WTC11 (cell line): ENCODE results near the gene FFAR1. TPM values are rescaled to one million over a fixed set of nuclear protein-coding genes. Genes with fewer than 3 reads are reported as not detected.

Experiments used
- ATAC-seq: fragments of 200-7000 bp; cut with Tn5 transposase; 2 replicates; pipeline ENCODE4 v1.10.0; 2021; ENCODE audit warnings: mild to moderate bottlenecking, moderate library complexity
- CTCF ChIA-PET: fragments of 300-600 bp; sonication (Branson Sonifier 250); formaldehyde crosslinking; loops from one replicate; lab custom pipeline; 2021; ENCODE audit warnings: antibody characterized with exemption; lab: Charles Lee
- POLR2A ChIA-PET: fragments of 350-600 bp; sonication (Branson Sonifier 250); formaldehyde crosslinking; loops from one replicate; lab custom pipeline; 2021; ENCODE audit warnings: antibody characterized with exemption; lab: Charles Lee
- DNase-seq: peaks from one replicate; pipeline ENCODE4 v3.0.0; 2021; ENCODE audit warnings: low spot score
- H3K27ac Mint-ChIP-seq: 2 replicates; pipeline ENCODE4 v1.8.0; 2021; ENCODE audit warnings: mixed read lengths
- H3K27me3 Mint-ChIP-seq: 2 replicates; pipeline ENCODE4 v1.8.0; 2021; ENCODE audit warnings: low read depth, mild to moderate bottlenecking, moderate library complexity, mixed read lengths
- H3K36me3 Mint-ChIP-seq: 2 replicates; pipeline ENCODE4 v1.8.0; 2021; ENCODE audit warnings: mixed read lengths
- H3K4me1 Mint-ChIP-seq: 2 replicates; pipeline ENCODE4 v1.8.0; 2022; ENCODE audit warnings: mixed read lengths
- H3K4me3 Mint-ChIP-seq: 2 replicates; pipeline ENCODE4 v1.8.0; 2021; ENCODE audit warnings: mild to moderate bottlenecking, moderate library complexity, mixed read lengths
- H3K9me3 Mint-ChIP-seq: 2 replicates; pipeline ENCODE4 v1.8.0; 2021; ENCODE audit warnings: mixed read lengths
- CBFB ChIP-seq: sonication (generic); formaldehyde crosslinking; IDR thresholded peaks from 2 replicates; pipeline ENCODE4 v1.8.1; 2022; ENCODE audit warnings: mild to moderate bottlenecking, low read depth, missing genetic modification reagents
- CDX4 ChIP-seq: fragments of 250-450 bp; sonication (Bioruptor Pico); IDR thresholded peaks from 2 replicates; pipeline ENCODE4 v1.9.0; 2021; ENCODE audit warnings: moderate library complexity, mild to moderate bottlenecking, inconsistent platforms, borderline replicate concordance
- ELF4 ChIP-seq: sonication (generic); formaldehyde crosslinking; IDR thresholded peaks from 2 replicates; pipeline ENCODE4 v1.8.1; 2022; ENCODE audit warnings: low read depth, mild to moderate bottlenecking, moderate library complexity, missing genetic modification reagents
- ESRRA ChIP-seq: sonication (generic); formaldehyde crosslinking; IDR thresholded peaks from 2 replicates; pipeline ENCODE4 v1.8.1; 2022; ENCODE audit warnings: mild to moderate bottlenecking, missing genetic modification reagents, borderline replicate concordance
- FOXJ3 ChIP-seq: sonication (generic); formaldehyde crosslinking; IDR thresholded peaks from 2 replicates; pipeline ENCODE4 v1.9.0; 2021; ENCODE audit warnings: missing genetic modification reagents, mild to moderate bottlenecking, borderline replicate concordance
- IRF1 ChIP-seq: sonication (generic); formaldehyde crosslinking; IDR thresholded peaks from 2 replicates; pipeline ENCODE4 v1.8.0; 2023; ENCODE audit warnings: missing genetic modification reagents
- OVOL2 ChIP-seq: fragments of 250-450 bp; sonication (Bioruptor Pico); IDR thresholded peaks from 2 replicates; pipeline ENCODE4 v1.9.0; 2021; ENCODE audit warnings: mild to moderate bottlenecking, borderline replicate concordance
- RORB ChIP-seq: fragments of 250-450 bp; sonication (Bioruptor Pico); IDR thresholded peaks from 2 replicates; pipeline ENCODE4 v1.9.0; 2021; ENCODE audit warnings: mild to moderate bottlenecking
- SMAD4 ChIP-seq: sonication (generic); formaldehyde crosslinking; IDR thresholded peaks from 2 replicates; pipeline ENCODE4 v1.8.0; 2022; ENCODE audit warnings: mild to moderate bottlenecking, missing genetic modification reagents
- TCF7 ChIP-seq: sonication (generic); formaldehyde crosslinking; IDR thresholded peaks from 2 replicates; pipeline ENCODE4 v1.8.0; 2022; ENCODE audit warnings: mild to moderate bottlenecking, low read depth, missing genetic modification reagents, moderate library complexity
- ZNF317 ChIP-seq: sonication (generic); formaldehyde crosslinking; IDR thresholded peaks from 2 replicates; pipeline ENCODE4 v1.8.1; 2023; ENCODE audit warnings: low read depth, mild to moderate bottlenecking, moderate library complexity, missing genetic modification reagents, borderline replicate concordance
- ZNF423 ChIP-seq: fragments of 250-450 bp; sonication (Bioruptor Pico); IDR thresholded peaks from 2 replicates; pipeline ENCODE4 v2.1.2; 2022; ENCODE audit warnings: mild to moderate bottlenecking, moderate library complexity
- ZNF512 ChIP-seq: sonication (generic); formaldehyde crosslinking; IDR thresholded peaks from 2 replicates; pipeline ENCODE4 v1.8.1; 2022; ENCODE audit warnings: missing genetic modification reagents, borderline replicate concordance
- total RNA-seq: library from RNA; stranded (reverse); gene quantifications from 3 replicates; pipeline ENCODE4 v1.2.3, GENCODE V29; 2021
- TF ChIP-seq, protein P1 (sequence below): fragments of 250-450 bp; sonication (Bioruptor Pico); conservative IDR thresholded peaks from 2 replicates; pipeline ENCODE4 v1.9.0; 2021; ENCODE audit warnings: mild to moderate bottlenecking
- TF ChIP-seq, protein P2 (sequence below): sonication (generic); formaldehyde crosslinking; IDR thresholded peaks from 2 replicates; pipeline ENCODE4 v1.8.1; 2022; ENCODE audit warnings: low read depth, missing genetic modification reagents, borderline replicate concordance
- TF ChIP-seq, protein P3 (sequence below): fragments of 250-450 bp; sonication (Bioruptor Pico); IDR thresholded peaks from 2 replicates; pipeline ENCODE4 v1.8.0; 2021; ENCODE audit warnings: mild to moderate bottlenecking
- TF ChIP-seq, protein P4 (sequence below): fragments of 250-450 bp; sonication (Bioruptor Pico); IDR thresholded peaks from 2 replicates; pipeline ENCODE4 v1.9.0; 2021; ENCODE audit warnings: mild to moderate bottlenecking
- TF ChIP-seq, protein P5 (sequence below): sonication (generic); formaldehyde crosslinking; IDR thresholded peaks from 2 replicates; pipeline ENCODE4 v1.8.1; 2022; ENCODE audit warnings: mild to moderate bottlenecking, missing genetic modification reagents, moderate library complexity, borderline replicate concordance
- TF ChIP-seq, protein P6 (sequence below): fragments of 200-600 bp; IDR thresholded peaks from 2 replicates; pipeline ENCODE4 v1.8.0; 2022; ENCODE audit warnings: antibody characterized with exemption

FFAR1 gene
- total RNA-seq, 1 experiment from 2014 or later, result 0.07 TPM

GRCh38 chr19:35331551-35332214 lies 16.0 kb upstream of the FFAR1 start:
- ATAC-seq (no peak), DNase-seq (no peak)
- no peaks in the 10 kb centered on the region; the same call in 1 of the 2 replicates for H3K27me3 Mint-ChIP-seq
- H3K4me1 Mint-ChIP-seq, result peaks cover 13% of the 10 kb centered on the region
- no peak overlapping the region for H3K27ac Mint-ChIP-seq
- ChIA-PET CTCF (interaction anchor here (1.2 to 1.8 kb wide), 2 partner anchors 11 to 20 kb away, joined by 3 to 5 read pairs; no protein-coding TSS in a partner anchor), POLR2A (no interaction called here)
- no peak for TF ChIP-seq ZNF423
- TF ChIP-seq, protein P1, sequence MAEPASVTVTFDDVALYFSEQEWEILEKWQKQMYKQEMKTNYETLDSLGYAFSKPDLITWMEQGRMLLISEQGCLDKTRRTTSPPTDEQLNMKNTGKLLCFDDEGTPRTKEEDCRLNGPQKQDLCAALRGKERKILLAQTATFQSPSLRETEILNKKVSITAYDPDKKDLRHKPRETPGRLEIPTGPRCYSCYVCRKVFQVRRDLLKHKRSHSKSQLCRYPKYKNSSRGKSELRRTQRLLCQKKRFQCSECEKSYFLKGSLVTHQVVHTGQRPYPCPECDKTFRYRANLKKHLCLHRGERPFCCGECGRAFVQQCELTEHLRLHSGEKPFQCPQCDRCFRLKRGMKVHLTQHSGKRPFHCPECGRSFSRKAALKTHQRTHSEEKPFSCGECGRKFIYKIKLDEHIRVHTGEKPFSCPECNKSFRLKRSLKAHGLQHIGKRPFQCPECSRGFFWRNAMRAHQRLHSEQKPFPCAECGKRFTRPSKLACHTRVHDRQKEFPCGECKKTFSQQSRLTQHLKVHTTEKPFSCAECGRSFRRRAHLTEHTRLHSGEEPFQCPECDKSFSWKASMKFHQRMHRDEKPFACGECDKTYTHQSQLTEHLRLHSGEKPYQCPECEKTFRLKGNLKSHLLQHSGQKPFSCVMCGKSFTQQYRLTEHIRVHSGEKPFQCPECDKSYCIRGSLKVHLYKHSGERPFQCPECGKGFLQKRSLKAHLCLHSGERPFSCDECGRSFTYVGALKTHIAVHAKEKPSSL (CRISPR knock-in tag), result no peak
- no peak for TF ChIP-seq CDX4 (CRISPR knock-in tag)
- no peak for TF ChIP-seq TCF7
- no peak for TF ChIP-seq ESRRA (CRISPR knock-in tag)
- TF ChIP-seq, protein P2, sequence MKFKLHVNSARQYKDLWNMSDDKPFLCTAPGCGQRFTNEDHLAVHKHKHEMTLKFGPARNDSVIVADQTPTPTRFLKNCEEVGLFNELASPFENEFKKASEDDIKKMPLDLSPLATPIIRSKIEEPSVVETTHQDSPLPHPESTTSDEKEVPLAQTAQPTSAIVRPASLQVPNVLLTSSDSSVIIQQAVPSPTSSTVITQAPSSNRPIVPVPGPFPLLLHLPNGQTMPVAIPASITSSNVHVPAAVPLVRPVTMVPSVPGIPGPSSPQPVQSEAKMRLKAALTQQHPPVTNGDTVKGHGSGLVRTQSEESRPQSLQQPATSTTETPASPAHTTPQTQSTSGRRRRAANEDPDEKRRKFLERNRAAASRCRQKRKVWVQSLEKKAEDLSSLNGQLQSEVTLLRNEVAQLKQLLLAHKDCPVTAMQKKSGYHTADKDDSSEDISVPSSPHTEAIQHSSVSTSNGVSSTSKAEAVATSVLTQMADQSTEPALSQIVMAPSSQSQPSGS, result no peak
- TF ChIP-seq, protein P3, sequence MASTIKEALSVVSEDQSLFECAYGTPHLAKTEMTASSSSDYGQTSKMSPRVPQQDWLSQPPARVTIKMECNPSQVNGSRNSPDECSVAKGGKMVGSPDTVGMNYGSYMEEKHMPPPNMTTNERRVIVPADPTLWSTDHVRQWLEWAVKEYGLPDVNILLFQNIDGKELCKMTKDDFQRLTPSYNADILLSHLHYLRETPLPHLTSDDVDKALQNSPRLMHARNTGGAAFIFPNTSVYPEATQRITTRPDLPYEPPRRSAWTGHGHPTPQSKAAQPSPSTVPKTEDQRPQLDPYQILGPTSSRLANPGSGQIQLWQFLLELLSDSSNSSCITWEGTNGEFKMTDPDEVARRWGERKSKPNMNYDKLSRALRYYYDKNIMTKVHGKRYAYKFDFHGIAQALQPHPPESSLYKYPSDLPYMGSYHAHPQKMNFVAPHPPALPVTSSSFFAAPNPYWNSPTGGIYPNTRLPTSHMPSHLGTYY (CRISPR knock-in tag), result no peak
- TF ChIP-seq, protein P4, sequence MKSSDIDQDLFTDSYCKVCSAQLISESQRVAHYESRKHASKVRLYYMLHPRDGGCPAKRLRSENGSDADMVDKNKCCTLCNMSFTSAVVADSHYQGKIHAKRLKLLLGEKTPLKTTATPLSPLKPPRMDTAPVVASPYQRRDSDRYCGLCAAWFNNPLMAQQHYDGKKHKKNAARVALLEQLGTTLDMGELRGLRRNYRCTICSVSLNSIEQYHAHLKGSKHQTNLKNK (CRISPR knock-in tag), result no peak
- TF ChIP-seq, protein P5, sequence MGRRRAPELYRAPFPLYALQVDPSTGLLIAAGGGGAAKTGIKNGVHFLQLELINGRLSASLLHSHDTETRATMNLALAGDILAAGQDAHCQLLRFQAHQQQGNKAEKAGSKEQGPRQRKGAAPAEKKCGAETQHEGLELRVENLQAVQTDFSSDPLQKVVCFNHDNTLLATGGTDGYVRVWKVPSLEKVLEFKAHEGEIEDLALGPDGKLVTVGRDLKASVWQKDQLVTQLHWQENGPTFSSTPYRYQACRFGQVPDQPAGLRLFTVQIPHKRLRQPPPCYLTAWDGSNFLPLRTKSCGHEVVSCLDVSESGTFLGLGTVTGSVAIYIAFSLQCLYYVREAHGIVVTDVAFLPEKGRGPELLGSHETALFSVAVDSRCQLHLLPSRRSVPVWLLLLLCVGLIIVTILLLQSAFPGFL (CRISPR knock-in tag), result no peak
- no peak for TF ChIP-seq CBFB (CRISPR knock-in tag)
- TF ChIP-seq IRF1 (CRISPR knock-in tag), result no peak
- TF ChIP-seq ZNF512 (CRISPR knock-in tag), result no peak
- no peak for TF ChIP-seq ELF4
- no peak for TF ChIP-seq ZNF317 (CRISPR knock-in tag)
- TF ChIP-seq FOXJ3, result no peak
- TF ChIP-seq, protein P6, sequence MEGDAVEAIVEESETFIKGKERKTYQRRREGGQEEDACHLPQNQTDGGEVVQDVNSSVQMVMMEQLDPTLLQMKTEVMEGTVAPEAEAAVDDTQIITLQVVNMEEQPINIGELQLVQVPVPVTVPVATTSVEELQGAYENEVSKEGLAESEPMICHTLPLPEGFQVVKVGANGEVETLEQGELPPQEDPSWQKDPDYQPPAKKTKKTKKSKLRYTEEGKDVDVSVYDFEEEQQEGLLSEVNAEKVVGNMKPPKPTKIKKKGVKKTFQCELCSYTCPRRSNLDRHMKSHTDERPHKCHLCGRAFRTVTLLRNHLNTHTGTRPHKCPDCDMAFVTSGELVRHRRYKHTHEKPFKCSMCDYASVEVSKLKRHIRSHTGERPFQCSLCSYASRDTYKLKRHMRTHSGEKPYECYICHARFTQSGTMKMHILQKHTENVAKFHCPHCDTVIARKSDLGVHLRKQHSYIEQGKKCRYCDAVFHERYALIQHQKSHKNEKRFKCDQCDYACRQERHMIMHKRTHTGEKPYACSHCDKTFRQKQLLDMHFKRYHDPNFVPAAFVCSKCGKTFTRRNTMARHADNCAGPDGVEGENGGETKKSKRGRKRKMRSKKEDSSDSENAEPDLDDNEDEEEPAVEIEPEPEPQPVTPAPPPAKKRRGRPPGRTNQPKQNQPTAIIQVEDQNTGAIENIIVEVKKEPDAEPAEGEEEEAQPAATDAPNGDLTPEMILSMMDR, result no peak
- TF ChIP-seq RORB (CRISPR knock-in tag), result no peak
- TF ChIP-seq OVOL2 (CRISPR knock-in tag), result no peak
- no peak for TF ChIP-seq SMAD4 (CRISPR knock-in tag)
- H3K9me3 Mint-ChIP-seq, result no peaks in the 10 kb centered on the region
- H3K4me3 Mint-ChIP-seq, result no peak overlapping the region
- no peaks in the 10 kb centered on the region for H3K36me3 Mint-ChIP-seq
